Cerebellar nuclear complex (tissue), 1 donor: Measurements from ENCODE around the gene FARSB.
A peak's percentile ranks its signal among the peaks of the same experiment; 100 is the strongest.

Source experiments
- DNase-seq, 2 experiments: peaks; one replicate each; lab custom pipeline; 2025; lab: John Stamatoyannopoulos, UW

FARSB gene

DNA sequence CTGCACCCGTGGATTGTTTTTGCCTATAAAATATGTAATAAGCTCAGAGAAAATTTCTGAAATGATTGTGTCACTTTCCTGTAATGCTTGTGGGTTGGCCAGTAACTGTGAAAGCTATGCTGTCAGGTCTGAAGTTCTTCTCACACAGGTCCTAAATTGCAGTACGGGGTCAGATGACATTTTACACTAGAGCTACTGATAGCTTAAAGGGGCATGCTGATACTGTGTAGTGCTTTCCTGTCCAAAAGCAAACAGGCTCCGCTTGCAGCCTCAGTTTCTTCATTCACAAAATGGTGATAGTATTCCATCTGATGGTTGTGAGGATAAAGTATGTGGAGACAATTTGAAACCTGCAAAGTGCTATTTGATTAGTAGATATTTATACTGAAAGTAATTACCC, 7.6 kb upstream of the FARSB start:
- DNase-seq: no peak

GRCh38 chr2:222656526-222657446, 894 bp upstream of the FARSB start:
- no peak for DNase-seq

DNA sequence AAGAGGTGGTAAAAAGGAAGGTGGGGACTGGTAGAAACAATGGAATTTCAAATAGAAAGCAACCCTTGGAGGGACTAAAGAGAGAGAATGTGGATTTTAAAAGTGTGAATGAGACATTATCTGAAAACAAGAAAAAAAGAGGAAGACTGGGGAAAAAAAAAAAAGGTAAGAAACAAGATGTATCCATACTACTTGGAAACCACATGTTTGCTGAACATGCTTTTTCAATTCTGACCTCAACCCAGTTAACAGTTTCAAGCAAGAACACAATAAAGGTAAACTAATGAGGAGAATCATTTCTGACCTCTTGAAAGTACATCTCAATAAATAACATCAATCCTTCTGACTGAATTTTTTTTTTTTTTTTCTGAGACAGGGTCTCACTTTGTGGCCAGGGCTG, 2.6 kb downstream of the FARSB start:
- no peak for DNase-seq

- no peak for DNase-seq
Observed at GRCh38 chr2:222652491-222653255, 3.2 kb downstream of the FARSB start.

DNA sequence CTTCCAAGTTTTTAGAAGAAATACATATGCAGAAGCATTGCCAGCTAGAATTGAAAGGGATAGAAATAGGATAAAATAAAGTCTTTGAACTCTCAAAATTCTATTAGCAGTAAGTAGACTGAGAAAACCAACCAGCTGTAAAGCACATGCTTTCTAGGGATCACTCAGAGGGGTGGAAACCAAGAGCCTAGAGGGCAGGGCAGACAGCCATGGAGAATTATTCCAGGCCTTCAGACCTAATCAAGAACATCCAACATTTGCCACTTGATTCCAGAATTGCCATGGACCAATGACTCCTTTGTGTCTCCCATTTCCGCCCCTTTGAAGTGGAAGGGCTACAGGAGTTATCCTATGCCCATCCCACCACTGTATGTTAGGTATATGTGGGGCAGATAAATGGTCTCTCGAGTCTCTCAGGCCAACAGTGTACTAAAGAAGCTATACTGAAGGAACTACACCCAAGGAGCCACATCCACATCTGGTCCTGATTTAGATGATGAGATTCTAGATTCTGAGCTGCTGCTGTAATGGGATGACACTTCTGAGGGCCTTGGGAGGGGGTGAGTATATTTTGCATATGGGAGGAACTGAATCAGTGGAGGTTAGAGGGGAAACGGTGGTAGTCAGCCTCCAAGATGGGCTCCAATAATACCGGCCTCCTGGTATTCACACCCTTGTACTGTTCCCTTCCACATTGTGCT, 4.0 kb downstream of the FARSB start:
- no peak for DNase-seq

GRCh38 chr2:222649801-222650200, 6.1 kb downstream of the FARSB start:
- no peak for DNase-seq

DNA sequence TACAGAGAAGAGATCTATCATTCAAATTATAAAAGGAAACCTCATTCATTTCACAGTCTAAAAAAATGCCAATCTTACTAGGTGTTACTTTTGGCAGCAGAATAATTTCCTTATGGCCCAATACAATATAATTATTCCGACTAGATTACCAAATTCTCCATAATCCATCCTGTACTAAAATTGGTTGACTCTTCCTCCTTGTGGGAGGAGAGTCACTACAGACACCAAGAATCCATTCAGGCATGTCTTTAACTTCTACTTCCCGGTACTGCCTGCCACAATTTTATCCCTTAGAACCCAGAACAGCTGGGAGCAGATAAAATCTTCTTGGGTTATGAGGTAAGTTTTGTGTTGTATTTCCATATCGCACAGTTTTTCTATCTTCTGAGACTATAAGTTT, 9.9 kb downstream of the FARSB start:
- DNase-seq: no peak

DNA sequence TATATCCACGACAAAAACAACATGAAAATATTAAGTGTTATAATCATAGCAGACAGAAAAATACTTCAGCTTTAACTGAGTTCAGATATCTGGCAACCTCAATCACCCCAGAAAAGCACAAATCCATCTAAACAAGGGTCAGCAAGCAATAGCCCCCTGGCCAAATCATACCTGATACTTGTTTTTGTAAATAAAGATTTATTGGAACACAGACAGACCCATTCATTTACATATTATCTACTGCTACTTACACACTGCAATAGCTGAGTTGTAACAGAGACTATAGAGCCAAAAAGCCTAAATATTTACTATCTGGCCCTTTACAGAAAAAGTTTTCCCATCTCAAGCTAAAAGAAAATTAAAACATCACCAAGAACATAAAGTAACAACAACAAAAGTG, 12.8 kb downstream of the FARSB start:
- no peak for DNase-seq

GRCh38 chr2:222641336-222641735, 14.6 kb downstream of the FARSB start:
- no peak for DNase-seq

DNA sequence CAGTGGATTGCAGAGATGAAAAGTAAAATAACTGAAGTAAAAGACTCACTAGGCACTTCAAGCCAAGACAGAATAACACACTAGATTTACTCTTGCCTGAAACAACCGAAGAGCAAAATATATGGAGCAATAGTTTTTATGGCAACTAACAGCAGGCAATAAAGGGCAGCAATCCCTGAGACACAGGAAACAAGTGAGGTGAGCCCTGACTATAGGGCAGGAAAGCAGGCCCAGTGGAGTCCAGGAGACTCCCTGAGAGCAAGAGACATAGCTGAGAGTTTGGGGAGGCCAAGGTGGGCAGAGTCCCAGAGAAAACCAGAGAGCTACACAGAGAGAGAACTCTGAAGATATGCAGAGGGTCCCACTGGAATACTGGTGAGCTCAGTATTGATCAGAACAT, 18.8 kb downstream of the FARSB start:
- DNase-seq: no peak

DNA sequence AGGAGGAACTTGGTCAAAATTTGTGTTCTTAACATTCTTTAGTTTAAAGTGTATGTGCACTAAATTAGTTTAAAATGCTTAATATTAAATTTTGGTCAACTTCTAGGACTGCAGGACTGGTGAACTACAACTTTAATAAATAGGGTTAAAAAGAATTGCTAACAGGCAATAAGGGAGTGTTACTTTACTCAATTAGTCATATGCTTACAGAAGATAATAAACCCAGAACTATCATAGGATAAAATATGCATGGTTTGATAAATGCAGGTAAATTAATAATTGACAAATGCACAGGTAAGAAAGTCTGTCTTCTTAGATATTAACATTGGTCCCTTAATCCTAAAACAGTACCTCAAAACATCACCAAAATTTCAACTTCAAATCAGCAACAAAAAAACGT, 20.6 kb downstream of the FARSB start:
- DNase-seq: no peak

DNA sequence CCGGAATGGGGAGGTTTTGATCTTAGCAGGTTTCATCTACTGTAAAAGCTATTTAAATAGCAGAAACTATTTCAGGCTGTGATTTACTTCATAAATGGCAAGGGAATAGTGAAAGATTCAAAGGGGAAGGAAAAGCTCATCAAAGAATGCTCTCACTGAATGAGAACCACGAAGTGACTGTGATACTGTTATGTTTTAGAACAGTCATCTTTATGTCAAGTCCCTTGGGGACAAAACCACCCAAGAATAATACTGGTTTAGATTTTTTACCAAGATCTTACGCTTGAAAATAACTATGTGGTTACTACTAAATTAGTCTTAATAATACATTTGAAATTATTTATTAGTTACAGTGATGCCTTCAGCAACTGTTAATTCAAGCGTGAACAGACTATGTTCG, 28.1 kb downstream of the FARSB start:
- DNase-seq: no peak

GRCh38 chr2:222623756-222624309, 32.1 kb downstream of the FARSB start:
- no peak for DNase-seq

DNA sequence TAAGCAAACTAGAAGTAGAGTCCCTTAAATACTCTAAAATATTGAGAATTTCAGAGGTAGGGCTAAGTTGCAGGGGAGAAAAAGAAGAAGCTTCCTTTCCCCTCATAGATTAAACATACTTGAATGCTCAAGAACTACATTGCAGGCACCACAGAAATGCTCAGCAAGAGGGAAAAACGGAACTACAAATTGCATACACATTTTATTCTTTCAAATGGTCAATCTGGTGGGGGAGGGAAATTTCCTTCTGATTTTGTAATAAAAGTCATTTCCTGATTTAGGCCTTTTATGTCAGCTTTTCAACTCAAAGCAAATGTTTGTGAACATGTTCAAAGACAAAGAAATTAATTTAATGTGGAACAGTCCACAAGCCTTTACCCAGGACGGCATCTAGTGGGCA, 33.0 kb downstream of the FARSB start:
- DNase-seq: no peak

GRCh38 chr2:222621893-222622292, 34.0 kb downstream of the FARSB start:
- DNase-seq: no peak

- no peak for DNase-seq
Observed at GRCh38 chr2:222615320-222615719, 40.6 kb downstream of the FARSB start.

DNA sequence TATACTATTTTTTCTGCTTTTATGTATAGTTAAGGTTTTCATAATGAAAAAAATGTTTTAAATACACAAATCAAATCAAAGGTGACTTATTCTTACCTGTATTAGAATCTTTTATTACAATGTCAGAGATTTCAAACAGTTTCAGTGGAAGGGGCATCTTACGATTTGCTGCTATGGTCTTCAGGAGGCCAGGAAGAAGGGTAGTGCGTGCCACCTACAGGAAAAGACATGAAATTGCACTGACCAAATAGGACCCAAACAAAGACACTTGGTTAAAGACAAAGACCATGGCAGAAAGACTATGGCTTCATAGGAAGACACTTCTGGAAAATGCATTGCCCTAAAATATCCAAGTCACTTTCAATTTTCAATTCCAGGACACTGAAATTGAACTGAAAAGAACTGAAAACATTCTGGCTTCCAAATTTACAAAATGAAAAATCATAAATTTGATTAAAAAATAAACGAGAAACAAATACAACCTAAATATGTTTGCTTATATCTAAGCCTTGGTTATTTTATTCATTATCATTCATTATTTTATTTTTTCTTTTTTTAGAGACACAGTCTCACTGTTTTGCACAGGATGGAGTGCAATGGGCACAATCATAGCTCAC, 42.1 kb downstream of the FARSB start:
- peak in 1 of 2 experiments; percentile 37 for DNase-seq

DNA sequence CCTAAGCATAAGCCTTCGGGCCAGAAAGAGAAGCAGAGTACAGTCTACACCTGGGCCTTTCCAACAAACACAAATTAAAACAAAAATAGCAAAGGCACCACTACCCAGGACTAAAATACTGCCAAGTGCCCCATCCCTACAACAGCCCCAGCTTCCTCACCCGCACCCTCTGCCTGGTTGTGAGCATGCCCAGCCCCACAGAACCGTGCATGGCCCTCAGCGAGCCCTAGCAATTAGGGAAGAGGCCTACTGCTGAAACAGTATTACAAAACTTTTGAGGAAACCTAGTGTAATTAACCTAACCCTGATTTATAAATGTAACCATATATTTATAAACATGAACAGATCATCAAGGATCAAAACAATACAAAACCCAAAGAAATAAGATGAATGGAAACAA, 44.2 kb downstream of the FARSB start:
- no peak for DNase-seq

DNA sequence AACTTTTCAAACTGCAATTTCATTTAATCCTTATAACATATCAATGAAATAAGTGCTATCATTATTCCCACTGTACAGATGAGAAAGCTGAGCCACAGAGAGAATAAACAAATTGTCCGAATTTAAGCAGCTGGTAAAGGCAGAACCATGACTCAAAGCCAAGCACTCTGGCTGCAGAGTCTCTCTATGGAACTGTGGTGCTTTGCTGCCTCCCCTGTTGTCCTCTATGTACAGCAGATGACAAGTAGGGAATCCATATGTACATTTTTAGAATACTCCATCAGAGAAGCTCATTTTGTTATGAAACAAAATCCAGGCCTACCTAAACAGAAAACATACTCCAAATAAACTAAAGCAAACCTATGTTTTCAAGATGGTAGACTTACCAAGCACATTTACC, 45.1 kb downstream of the FARSB start:
- no peak for DNase-seq

GRCh38 chr2:222609381-222609780, 46.5 kb downstream of the FARSB start:
- DNase-seq: no peak

GRCh38 chr2:222608081-222608480, 47.8 kb downstream of the FARSB start:
- DNase-seq: no peak

DNA sequence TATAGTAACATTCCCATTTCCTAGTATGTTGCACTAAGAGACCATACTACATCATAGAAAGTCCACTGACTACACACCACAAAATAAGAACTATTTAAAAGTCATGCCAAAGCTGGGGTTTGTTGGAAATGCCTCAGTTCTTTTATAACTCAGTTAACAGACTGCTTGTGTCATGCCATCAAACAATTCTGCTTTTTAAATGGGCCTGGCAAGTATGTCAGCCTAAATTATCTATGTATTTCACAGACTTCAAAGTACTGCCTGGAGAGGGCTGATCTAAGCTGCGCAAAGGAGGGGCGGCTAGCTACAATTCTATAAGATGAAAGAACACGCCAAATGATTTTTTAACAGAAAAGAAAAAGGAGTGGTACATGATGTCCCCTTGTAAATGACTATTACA, 49.6 kb downstream of the FARSB start:
- no peak for DNase-seq
